Uterus (tissue), 4 donors: Measurements from ENCODE around the gene LMX1B. TPM values are rescaled to one million over a fixed set of nuclear protein-coding genes. Genes with fewer than 3 reads are reported as not detected.
"Not testable (repeated sequence)": the region's sequence is repeated elsewhere in the genome, so short reads cannot be mapped to it uniquely, and the experiment has no call there.

Experiments
- DNase-seq, 2 donors: peaks; one replicate each; pipeline ENCODE4 v3.0.0-alpha.2; 2019 to 2020
- H3K27ac ChIP-seq, 2 donors: fragments of 200-600 bp; sonication (generic); 1 replicate in 1 of 2; 2 replicates in 1 of 2; pipeline ENCODE4 v1.5.1; 2016 to 2018
- H3K27me3 ChIP-seq, 2 donors: fragments of 200-600 bp; sonication (generic); one replicate each; pipeline ENCODE4 v1.5.1; 2018 to 2019; ENCODE audit warnings: control low read depth in 1 of 2
- H3K36me3 ChIP-seq, 2 donors: fragments of 200-600 bp; sonication (generic); one replicate each; pipeline ENCODE4 v1.5.1; 2019; ENCODE audit warnings: control low read depth in 1 of 2
- H3K4me1 ChIP-seq, 2 donors: fragments of 200-600 bp; sonication (generic); one replicate each; pipeline ENCODE4 v1.5.1; 2018 to 2019; ENCODE audit warnings: control low read depth in 1 of 2
- H3K4me3 ChIP-seq, 2 donors: fragments of 200-600 bp; sonication (generic); 1 replicate in 1 of 2; 2 replicates in 1 of 2; pipeline ENCODE4 v1.5.1; 2018 to 2019; ENCODE audit warnings: mild to moderate bottlenecking in 1 of 2
- H3K9me3 ChIP-seq, 2 donors: fragments of 200-600 bp; sonication (generic); one replicate each; pipeline ENCODE4 v1.5.1; 2019; ENCODE audit warnings: control low read depth in 1 of 2
- CTCF ChIP-seq, 4 experiments: fragments of 200-600 bp in 2 of 4; fragments of 450-650 bp in 2 of 4; sonication (generic) in 2 of 4; IDR thresholded peaks; one replicate each; pipeline ENCODE4 v1.5.1; 2016 to 2019; ENCODE audit warnings: antibody characterized with exemption in 4 of 4, mild to moderate bottlenecking in 2 of 4, moderate library complexity in 1 of 4
- POLR2A ChIP-seq, 2 donors: fragments of 450-650 bp; IDR thresholded peaks; one replicate each; pipeline ENCODE4 v1.6.1; 2016; ENCODE audit warnings: antibody characterized with exemption in 2 of 2, mild to moderate bottlenecking in 1 of 2, moderate library complexity in 1 of 2
- intact Hi-C: fragments of 100-400 bp; cut with DNase I; formaldehyde crosslinking; loops from one replicate; pipeline ENCODE4 v1.15.1; 2023; ENCODE audit warnings: low total_unique reads
- total RNA-seq, 4 donors: library from RNA; depleted of rRNA in 3 of 4; stranded (reverse); fragments of >200 nt in 3 of 4; gene quantifications; one replicate each; pipeline versions ENCODE4 v1.1.0 to v1.2.4, GENCODE V29; 2014 to 2023
- donor health status: DM: yes; HTN: yes; CAD: no.

Gene LMX1B
- total RNA-seq, 4 donors from 2014 or later: not detected

DNA sequence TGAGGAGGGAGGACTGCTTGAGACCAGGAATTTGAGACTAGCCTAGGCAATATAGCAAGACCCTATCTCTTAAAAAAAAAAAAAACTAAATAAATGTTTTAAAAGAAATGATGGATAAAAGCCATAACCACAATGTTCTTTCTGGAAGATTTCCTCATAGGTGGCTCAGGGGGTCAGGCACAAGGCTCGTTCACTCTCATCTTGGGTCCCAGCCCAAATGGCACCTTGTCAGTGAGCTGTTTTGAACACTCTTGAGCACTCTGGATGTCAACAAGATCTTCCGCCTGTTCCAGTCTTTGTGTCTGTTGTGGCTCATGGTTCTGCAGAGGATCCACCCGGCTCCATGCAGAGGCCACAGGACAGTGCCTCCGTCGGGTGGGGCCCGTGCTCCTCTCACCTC is 35.7 kb upstream of the LMX1B start:
- H3K9me3 ChIP-seq: no peaks in the 10 kb centered on the region

DNA sequence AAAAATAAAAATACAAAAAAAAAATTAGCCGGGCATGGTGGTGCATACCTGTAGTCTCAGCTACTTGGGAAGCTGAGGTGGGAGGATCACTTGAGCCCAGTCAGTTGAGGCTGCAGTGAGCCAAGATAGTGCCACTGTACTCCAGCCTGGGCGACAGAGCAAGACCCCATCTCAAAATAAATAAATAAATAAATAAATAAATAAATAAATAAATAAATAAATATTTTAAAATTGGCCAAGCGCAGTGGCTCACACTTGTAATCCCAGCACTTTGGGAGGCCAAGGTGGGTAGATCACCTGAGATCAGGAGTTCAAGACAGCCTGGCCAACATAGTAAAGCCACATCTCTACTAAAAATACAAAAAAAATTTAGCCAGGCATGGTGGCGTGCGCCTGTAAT is 33.4 kb upstream of the LMX1B start:
- H3K4me1 ChIP-seq, H3K27ac ChIP-seq, DNase-seq, H3K4me3 ChIP-seq, H3K9me3 ChIP-seq, intact Hi-C loops, H3K27me3 ChIP-seq, H3K36me3 ChIP-seq: not testable (repeated sequence)

More for the DNA sequence above, 35.7 kb upstream of the LMX1B start:
- Histone ChIP-seq H3K36me3 (no peaks in the 10 kb centered on the region), H3K4me3 (no peak overlapping the region), H3K27ac (no peak overlapping the region), H3K4me1 (no peaks in the 10 kb centered on the region), H3K27me3 (no peaks in the 10 kb centered on the region)
- intact Hi-C loops: no loop called here
- TF ChIP-seq CTCF (IDR thresholded peaks at IDR 0.05) (no peak), POLR2A (IDR thresholded peaks at IDR 0.05) (no peak)
- no peak for DNase-seq

- DNase-seq: no peak
- H3K27ac ChIP-seq: no peak overlapping the region
- no peak overlapping the region for H3K4me3 ChIP-seq
- no peak for TF ChIP-seq POLR2A (IDR thresholded peaks at IDR 0.05)
- no peak for TF ChIP-seq CTCF (IDR thresholded peaks at IDR 0.05)
- no peaks in the 10 kb centered on the region for H3K9me3 ChIP-seq
- H3K27me3 ChIP-seq: no peaks in the 10 kb centered on the region
- no peaks in the 10 kb centered on the region for H3K4me1 ChIP-seq
- H3K36me3 ChIP-seq: no peaks in the 10 kb centered on the region
- intact Hi-C loops: no loop called here
Measured at GRCh38 chr9:126581893-126582292, 31.8 kb upstream of the LMX1B start.

- H3K27ac ChIP-seq: no peak overlapping the region
- no peak overlapping the region for H3K4me3 ChIP-seq
- H3K9me3 ChIP-seq: no peaks in the 10 kb centered on the region
- DNase-seq: no peak
- intact Hi-C loops: no loop called here
- H3K36me3 ChIP-seq: no peaks in the 10 kb centered on the region
- TF ChIP-seq CTCF (IDR thresholded peaks at IDR 0.05) (no peak), POLR2A (IDR thresholded peaks at IDR 0.05) (no peak)
- H3K27me3 ChIP-seq: no peaks in the 10 kb centered on the region
- H3K4me1 ChIP-seq: no peaks in the 10 kb centered on the region
Measured at GRCh38 chr9:126582427-126582826, 31.3 kb upstream of the LMX1B start.

DNA sequence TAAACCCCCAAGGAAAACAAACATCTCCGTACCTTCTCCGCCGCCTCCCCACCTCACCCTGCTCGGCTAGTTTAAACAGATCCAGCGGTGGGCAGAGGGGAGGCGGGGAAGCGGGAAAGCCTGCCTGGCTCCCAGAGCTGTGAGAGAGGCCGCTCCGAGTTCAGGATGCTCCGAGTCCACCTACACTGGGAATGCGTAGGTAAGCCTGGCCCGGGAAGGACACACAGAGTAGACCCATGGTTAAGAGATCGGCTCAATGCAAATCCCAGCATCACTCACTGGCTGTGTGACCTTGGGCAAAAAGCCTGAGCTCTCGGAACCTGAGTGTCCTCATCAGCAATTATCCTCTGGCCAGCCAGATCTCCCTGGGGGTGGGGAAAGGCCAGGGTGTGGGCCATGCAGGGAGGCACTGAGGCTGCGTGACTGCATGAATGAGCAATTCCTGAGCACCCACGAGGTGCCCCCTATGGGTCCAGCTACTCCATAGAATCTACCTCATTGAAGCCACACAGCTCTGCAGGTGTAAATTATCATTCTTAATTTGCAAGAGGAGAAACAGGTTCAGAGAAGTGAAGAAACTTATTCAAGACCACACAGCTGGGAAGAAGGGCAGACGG is 30.5 kb upstream of the LMX1B start:
- no peak for DNase-seq
- Histone ChIP-seq H3K36me3 (no peaks in the 10 kb centered on the region), H3K27me3 (no peaks in the 10 kb centered on the region), H3K4me3 (no peak overlapping the region), H3K9me3 (no peaks in the 10 kb centered on the region), H3K4me1 (no peaks in the 10 kb centered on the region), H3K27ac (no peak overlapping the region)
- TF ChIP-seq CTCF (IDR thresholded peaks at IDR 0.05): no peak
- TF ChIP-seq POLR2A (IDR thresholded peaks at IDR 0.05): no peak
- intact Hi-C loops: no loop called here

- DNase-seq: no peak
Measured at GRCh38 chr9:126584611-126585010, 29.1 kb upstream of the LMX1B start.

More at GRCh38 chr9:126584611-126585010, 29.1 kb upstream of the LMX1B start:
- TF ChIP-seq POLR2A (IDR thresholded peaks at IDR 0.05) (no peak), CTCF (IDR thresholded peaks at IDR 0.05) (no peak)
- Histone ChIP-seq H3K36me3 (no peaks in the 10 kb centered on the region), H3K27me3 (no peaks in the 10 kb centered on the region), H3K4me1 (no peaks in the 10 kb centered on the region), H3K4me3 (no peak overlapping the region), H3K27ac (no peak overlapping the region), H3K9me3 (no peaks in the 10 kb centered on the region)
- intact Hi-C loops: no loop called here
